Ovary (tissue), 9 donors: ENCODE measurements around the gene PLB1. TPM values are rescaled to one million over a fixed set of nuclear protein-coding genes. Genes with fewer than 3 reads are reported as not detected.

Experiments used
- DNase-seq, 5 donors: peaks; one replicate each; pipeline ENCODE4 v3.0.0-alpha.2; 2019 to 2020
- H3K27ac ChIP-seq, 2 donors: fragments of 200-600 bp; one replicate each; pipeline versions ENCODE4 v1.5.1 to v1.8.0; 2019 to 2022
- H3K27me3 ChIP-seq: fragments of 200-600 bp; one replicate; pipeline ENCODE4 v1.8.0; 2022
- H3K36me3 ChIP-seq: fragments of 200-600 bp; sonication (generic); one replicate; pipeline ENCODE4 v1.5.1; 2019
- H3K4me1 ChIP-seq: one replicate; pipeline ENCODE4 v1.8.1; 2013; ENCODE audit warnings: mild to moderate bottlenecking, moderate library complexity; ENCODE audit not compliant: insufficient read depth
- H3K4me3 ChIP-seq: fragments of 200-600 bp; sonication (generic); one replicate; pipeline ENCODE4 v1.5.1; 2017
- H3K9me3 ChIP-seq, 2 donors: fragments of 200-600 bp in 1 of 2; sonication (generic) in 1 of 2; one replicate each; pipeline versions ENCODE4 v1.5.1 to v1.8.1; 2013 to 2019; ENCODE audit warnings: mild to moderate bottlenecking in 1 of 2, moderate library complexity in 1 of 2
- CTCF ChIP-seq, 3 donors: fragments of 450-650 bp in 2 of 3; fragments of 200-600 bp in 1 of 3; IDR thresholded peaks; one replicate each; pipeline versions ENCODE4 v1.5.1 to v1.8.0; 2016 to 2022; ENCODE audit warnings: antibody characterized with exemption in 3 of 3, mild to moderate bottlenecking in 1 of 3
- EP300 ChIP-seq: sonication (generic); formaldehyde crosslinking; IDR thresholded peaks from one replicate; pipeline ENCODE4 v1.6.1; 2017; ENCODE audit warnings: antibody characterized with exemption
- POLR2A ChIP-seq: fragments of 450-650 bp; IDR thresholded peaks from one replicate; pipeline ENCODE4 v1.6.1; 2017; ENCODE audit warnings: antibody characterized with exemption, mild to moderate bottlenecking, moderate library complexity
- WGBS, 3 donors: extraction: QIAGEN DNeasy Blood & Tissue Kit in 1 of 3; methylation state at CpG; one replicate each; pipeline versions ENCODE4 v1.1.5 to v1.1.7; 2013 to 2017; 5-methylcytosine and 5-hydroxymethylcytosine counted together
- intact Hi-C, 4 donors: fragments of 100-400 bp; cut with DNase I; formaldehyde crosslinking; loops; one replicate each; pipeline versions ENCODE4 v1.11.0 to v1.15.1; 2022 to 2023
- polyA plus RNA-seq, 2 donors: library from polyadenylated mRNA; stranded (reverse); fragments of 200-250 nt in 1 of 2; fragments of 350-450 nt in 1 of 2; fragmentation: Illumina TruSeq in 1 of 2; extraction: RNeasy Lipid Tissue Mini Kit (QIAGEN cat#74804) in 1 of 2; gene quantifications; one replicate each; pipeline ENCODE4 v1.2.3, GENCODE V29; 2013 to 2014
- total RNA-seq, 7 donors: library from RNA; depleted of rRNA in 2 of 7; stranded (reverse); fragments of >200 nt in 2 of 7; fragmentation: NEBNext Ultra II Directional in 3 of 7; extraction: Animal tissue kit (Norgen Biotek cat#: 25700) in 3 of 7; gene quantifications; one replicate each; pipeline versions ENCODE4 v1.1.0 to v1.2.4, GENCODE V29; 2016 to 2023
- donor health status: DM: no; HTN: no; CAD: no; lungs with moderate emphysema.
- donor health status: DM: no; HTN: no; CAD: no.
- donor health status: Bipolar disorder and iron deficiency.
- donor health status: DM: yes; HTN: yes; CAD: no.
- donor health status: DM: no; HTN: no; CAD: no.
- donor health status: DM: yes; HTN: yes; CAD: no.

The PLB1 gene
- total and polyA plus RNA-seq, 9 donors, result 0.99 to 9.3 (median 2.7) TPM

DNA sequence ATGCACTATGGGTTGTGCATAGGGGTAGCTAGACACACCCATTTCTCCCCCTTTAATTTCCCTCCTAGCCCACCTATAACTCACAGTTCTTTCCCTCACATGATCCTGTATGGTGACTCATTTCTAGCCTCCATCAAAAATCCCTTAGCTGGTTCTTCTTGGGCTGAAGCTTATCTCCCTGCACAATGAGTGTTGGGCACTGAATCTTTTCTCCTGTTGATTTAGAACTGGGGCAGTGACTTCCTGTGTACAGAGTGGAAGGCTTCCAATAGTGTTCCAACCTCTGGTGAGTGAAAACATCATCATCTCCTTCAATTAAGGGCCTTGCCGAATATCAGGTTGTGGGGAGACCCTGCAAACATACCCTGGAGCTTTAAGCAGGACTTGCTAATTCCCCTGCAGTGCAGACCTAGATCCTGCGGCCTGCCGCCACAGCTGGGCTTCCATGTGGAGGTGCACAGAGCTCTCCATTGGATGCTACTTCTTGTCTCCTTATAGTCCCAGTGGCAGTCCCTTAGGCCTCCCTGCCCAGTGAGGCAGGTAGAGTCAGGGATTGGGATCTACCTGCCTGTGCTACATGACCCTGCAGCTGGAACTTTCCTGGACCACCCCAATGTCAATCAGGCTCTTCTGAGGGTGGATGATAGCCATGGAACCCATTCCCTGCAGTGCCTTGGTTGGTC lies 121.8 kb downstream of the PLB1 start:
- H3K36me3 ChIP-seq, result no peaks in the 10 kb centered on the region
- TF ChIP-seq CTCF (IDR thresholded peaks at IDR 0.05), result no peak
- peaks cover 9% of the 10 kb centered on the region for H3K4me1 ChIP-seq
- H3K27me3 ChIP-seq, result no peaks in the 10 kb centered on the region
- 87 to 94% (median 88%) methylated on average over 3 of the region's 3 CpGs for WGBS, 3 donors
- H3K27ac ChIP-seq, result no peak overlapping the region
- peak in 1 of 5 donors; percentile 8 for DNase-seq
- intact Hi-C loops, result no loop called here
- no peak overlapping the region for H3K4me3 ChIP-seq
- H3K9me3 ChIP-seq, result no peaks in the 10 kb centered on the region

DNA sequence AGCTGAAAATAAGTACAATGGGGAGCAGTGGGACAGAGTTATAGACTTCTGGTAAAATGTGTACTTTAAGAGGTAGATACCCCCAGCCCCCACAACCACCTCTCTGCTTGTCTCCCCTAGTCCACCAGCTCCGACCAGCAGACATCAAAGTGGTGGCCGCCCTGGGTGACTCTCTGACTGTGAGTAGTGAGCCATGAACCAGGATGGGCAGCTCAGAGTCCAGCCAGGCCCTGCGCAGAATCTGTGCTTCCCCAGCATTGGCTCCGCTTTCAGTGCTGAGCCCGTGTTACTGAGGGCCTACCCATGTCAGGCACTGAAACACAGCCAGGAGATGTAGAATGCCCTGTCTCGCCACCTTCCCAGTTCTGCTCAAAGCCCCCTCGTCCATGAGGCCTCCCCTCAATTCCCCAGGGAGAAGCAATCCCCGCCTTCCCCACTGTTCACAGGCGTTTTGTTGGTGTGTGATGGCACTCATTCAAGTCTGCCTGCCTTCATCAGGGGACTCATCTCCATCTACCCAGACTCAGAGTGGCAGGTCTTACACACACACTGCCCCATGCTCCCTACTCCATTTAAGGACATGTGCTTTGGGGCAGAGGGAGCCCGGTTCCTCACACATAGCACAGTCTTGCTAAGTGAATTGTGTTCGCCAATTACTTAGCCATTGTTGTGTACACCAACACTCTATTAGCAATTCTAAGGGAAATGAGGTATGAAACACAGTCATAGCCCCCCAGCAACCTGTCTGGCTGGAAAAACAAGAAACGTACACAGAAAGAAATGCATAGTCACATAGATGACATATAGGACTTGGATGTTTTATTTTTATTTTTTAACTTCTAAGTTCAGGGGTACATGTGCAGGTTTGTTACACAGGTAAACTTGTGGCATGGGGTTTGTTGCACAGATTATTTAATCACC lies 122.6 kb downstream of the PLB1 start:
- Histone ChIP-seq H3K27ac (no peak overlapping the region), H3K9me3 (no peaks in the 10 kb centered on the region), H3K4me3 (no peak overlapping the region), H3K4me1 (peaks cover 9% of the 10 kb centered on the region), H3K36me3 (no peaks in the 10 kb centered on the region), H3K27me3 (no peaks in the 10 kb centered on the region)
- intact Hi-C loops, result no loop called here
- peak in 1 of 5 donors; percentile 24 for DNase-seq
- no peak for TF ChIP-seq POLR2A
- TF ChIP-seq EP300, result no peak
- no peak for TF ChIP-seq CTCF (IDR thresholded peaks at IDR 0.05)
- WGBS, 3 donors, result 92 to 94% (median 93%) methylated on average over 12 of the region's 12 CpGs

DNA sequence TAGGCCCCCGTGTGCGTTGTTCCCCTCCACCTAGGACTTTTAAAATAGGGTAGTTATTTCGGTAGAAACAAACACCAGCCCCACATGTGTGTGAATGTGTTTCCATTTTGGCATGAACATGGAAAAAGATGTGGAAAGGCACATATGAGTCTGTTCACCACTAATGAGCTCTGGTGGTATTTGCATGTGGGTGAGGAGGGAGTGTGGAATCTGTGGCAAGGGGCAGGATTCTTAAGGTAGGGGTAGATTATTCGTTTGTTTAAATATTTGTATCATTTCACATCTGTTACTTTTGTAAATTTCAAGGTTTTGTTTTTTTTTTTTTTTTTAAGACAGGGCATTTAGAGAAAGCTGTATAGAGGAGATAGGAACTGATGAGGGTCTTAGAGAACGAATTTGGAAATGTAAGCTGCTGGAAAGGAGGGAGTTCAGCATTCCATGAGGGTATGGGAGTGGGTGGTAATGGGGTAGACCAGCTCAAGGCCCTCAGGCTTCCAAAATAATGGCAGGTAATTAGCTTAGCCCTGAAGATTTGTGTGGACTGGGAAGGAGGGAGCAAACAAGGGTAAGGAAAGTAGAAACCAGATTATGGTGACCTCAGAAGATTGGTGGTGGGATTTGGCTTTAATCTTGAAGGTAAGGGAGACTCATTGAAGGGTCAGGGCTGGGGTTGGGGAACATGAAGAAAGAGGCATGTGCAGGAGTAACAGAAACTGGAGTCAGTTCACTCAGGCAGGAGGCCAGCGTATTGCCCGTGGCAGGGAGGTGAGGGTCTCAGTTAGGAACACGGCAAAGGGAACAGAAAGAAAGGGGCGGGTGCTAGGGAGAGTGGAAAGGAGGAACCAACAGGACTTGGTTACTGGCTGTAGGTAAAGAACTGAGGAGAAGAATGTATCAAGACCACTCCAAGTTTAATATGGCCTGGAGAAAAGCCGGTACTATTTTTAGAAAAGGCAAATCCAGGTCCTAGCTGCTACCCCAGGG lies 123.6 kb downstream of the PLB1 start:
- no peaks in the 10 kb centered on the region for H3K9me3 ChIP-seq
- TF ChIP-seq EP300, result no peak
- no peak for TF ChIP-seq POLR2A
- TF ChIP-seq CTCF (IDR thresholded peaks at IDR 0.05), result no peak
- DNase-seq, result peak in 1 of 5 donors; percentile 24
- H3K27ac ChIP-seq, result no peak overlapping the region
- H3K27me3 ChIP-seq, result no peaks in the 10 kb centered on the region
- intact Hi-C loops, result loop anchor here in 2 of 4 donors (5.0 to 10.0 kb wide), 2 partner anchors 133 to 135 kb away; partner anchors contain the start of gene PPP1CB (in 2 of the 2)
- H3K4me3 ChIP-seq, result no peak overlapping the region
- WGBS, 3 donors, result 70 to 78% (median 78%) methylated on average over 10 of the region's 10 CpGs
- no peaks in the 10 kb centered on the region for H3K36me3 ChIP-seq
- peaks cover 9% of the 10 kb centered on the region for H3K4me1 ChIP-seq
